Measurements from ENCODE around the gene PPP2R2C.

Gene PPP2R2C

GRCh38 chr4:6472387-6473263 is at the start of gene PPP2R2C:
Gene PPP2R2C, minus strand, starts transcription at chr4:6472614. Its CDS starts 385 bp downstream, at chr4:6472229.
- no peak for DNase-seq (ENCODE audit: low read depth)

DNA sequence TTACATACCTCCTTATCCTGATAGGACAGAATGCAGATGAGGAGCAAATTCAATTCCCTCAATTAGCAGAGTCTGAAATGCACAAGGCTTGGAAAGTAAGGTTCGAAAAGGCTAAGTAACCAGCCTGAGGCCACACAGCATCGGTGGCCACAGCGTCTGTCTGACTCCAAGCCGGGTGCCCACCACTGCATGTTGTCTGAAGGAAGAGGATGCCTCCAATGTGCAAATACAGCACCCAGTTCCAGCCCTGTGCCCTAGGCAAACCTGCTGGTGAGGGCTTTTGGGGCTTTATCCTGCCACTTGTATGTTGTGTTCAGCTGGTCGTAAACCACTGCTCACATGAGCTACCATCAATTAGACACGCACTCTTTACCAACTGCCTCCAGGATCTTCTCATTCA is 48.6 kb upstream of the PPP2R2C start:
- no peak for DNase-seq (ENCODE audit: low read depth)

GRCh38 chr4:6520051-6520636 is 47.7 kb upstream of the PPP2R2C start:
- DNase-seq (ENCODE audit: low read depth), result no peak

DNA sequence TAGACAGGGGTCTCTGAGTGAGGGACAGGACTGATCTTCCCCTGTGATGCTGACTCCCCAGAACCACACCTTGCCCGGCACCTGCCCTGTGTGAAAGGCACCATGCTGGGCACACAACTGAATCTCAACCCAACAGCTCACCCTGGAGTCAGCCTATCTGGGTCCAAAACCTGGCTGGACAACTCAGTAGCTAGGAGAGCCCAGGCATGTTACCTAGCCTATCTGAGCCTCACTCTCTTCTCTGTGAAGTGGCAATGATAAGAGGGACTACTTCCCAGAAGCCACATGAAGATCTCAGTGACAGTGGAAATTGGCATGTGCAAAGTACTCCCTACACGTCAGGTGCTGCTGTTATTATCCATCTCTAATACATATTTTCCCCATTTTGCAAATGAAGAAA is 44.8 kb upstream of the PPP2R2C start:
- no peak for DNase-seq (ENCODE audit: low read depth)

- DNase-seq (ENCODE audit: low read depth), result no peak
Measured at GRCh38 chr4:6516762-6517161, 44.3 kb upstream of the PPP2R2C start.

DNA sequence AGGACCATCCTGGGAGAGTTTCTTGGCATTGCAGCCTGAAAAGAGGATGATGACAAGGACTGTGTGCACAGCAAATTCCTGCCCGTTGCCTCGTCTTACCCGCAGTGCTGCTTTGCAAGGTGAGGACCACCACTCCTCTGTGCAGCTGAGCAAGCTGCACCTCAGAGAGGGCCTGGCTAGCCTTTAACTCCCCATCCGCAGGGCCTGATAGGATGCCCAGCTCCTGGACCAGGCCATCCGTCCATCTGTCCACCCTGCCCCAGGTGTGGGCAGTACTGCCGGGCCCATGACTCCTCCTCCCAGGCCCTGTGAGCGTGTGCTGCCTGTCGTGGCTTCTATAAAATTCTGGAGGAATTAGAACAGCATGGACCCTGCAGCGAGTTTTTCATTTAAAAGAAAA is 43.9 kb upstream of the PPP2R2C start:
- DNase-seq (ENCODE audit: low read depth), result no peak

- DNase-seq (ENCODE audit: low read depth), result no peak
Measured at GRCh38 chr4:6513678-6514077, 41.3 kb upstream of the PPP2R2C start.

- DNase-seq (ENCODE audit: low read depth), result no peak
Measured at GRCh38 chr4:6509587-6509986, 37.2 kb upstream of the PPP2R2C start.

DNA sequence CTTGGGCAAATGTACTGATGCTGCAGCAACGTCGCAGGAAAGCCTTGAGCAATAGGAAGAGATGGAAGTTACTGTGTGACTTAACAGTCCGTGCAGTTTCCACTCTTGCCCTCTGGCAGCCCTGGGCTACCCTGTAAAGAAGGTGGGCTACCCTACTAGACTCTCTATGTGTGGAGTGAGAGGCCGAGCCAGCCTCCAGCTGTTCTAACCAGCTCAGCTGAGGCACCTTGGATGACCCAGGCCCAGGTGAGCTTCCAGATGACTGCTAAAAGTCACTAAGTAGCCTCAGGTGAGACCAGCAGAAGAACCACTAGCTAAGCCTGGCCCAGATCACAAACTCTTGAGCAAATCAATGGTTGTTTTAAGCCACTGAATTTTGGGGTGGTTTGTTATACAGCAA is 34.9 kb upstream of the PPP2R2C start:
- DNase-seq (ENCODE audit: low read depth), result no peak

- no peak for DNase-seq (ENCODE audit: low read depth)
Measured at GRCh38 chr4:6506616-6507140, 34.3 kb upstream of the PPP2R2C start.

DNA sequence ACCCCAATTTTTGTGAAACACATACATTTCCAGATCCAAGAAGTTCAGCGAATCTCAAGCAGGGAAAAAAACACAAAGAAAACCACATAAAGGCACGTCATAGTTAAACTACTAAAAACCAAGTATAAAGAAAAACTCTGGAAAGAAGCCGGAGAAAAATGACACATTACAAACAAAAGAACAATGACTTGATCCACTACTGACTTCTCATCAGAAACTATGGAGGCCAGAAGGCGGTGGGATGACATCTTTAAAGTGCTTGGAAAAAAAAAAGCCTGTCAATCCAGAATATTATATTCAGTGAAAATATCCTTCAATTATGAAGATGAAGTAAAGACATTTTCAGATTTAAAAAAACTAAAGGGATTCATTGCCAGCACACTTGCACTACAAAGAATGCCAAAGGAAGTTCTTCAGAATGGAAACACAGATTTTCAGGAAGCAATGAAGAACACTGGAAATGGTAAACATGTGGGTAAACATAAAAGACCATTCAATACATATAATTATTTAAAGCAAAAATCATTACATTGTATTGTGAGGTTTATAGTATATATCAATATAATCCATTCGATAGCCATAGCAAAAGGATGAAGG is 32.6 kb upstream of the PPP2R2C start:
- no peak for DNase-seq (ENCODE audit: low read depth)

- no peak for DNase-seq (ENCODE audit: low read depth)
Measured at GRCh38 chr4:6502747-6503465, 30.5 kb upstream of the PPP2R2C start.

DNA sequence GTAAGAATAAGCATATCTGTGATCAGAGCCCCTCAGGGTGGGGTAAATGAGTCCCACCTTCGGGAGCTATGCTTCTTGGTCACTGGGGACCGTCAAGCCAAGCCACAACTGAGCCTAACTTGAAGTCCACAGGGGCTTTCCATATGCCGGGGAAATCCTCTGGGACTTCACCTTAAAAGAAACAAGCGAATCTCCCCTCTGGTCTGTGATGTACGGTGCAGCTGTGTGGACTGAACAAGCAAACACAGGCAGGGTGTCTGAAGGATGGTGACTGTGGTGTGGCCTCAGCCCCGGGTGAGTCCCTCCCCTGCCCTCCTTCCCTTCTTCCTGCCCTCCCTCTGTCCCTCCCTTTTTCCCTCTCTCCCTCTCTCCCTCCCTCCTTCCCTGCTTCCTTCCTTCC is 29.7 kb upstream of the PPP2R2C start:
- no peak for DNase-seq (ENCODE audit: low read depth)

- DNase-seq (ENCODE audit: low read depth), result no peak
Measured at GRCh38 chr4:6501171-6501570, 28.8 kb upstream of the PPP2R2C start.

GRCh38 chr4:6500481-6501140 is 28.2 kb upstream of the PPP2R2C start:
- no peak for DNase-seq (ENCODE audit: low read depth)

GRCh38 chr4:6499238-6499600 is 26.8 kb upstream of the PPP2R2C start:
- DNase-seq (ENCODE audit: low read depth), result no peak

DNA sequence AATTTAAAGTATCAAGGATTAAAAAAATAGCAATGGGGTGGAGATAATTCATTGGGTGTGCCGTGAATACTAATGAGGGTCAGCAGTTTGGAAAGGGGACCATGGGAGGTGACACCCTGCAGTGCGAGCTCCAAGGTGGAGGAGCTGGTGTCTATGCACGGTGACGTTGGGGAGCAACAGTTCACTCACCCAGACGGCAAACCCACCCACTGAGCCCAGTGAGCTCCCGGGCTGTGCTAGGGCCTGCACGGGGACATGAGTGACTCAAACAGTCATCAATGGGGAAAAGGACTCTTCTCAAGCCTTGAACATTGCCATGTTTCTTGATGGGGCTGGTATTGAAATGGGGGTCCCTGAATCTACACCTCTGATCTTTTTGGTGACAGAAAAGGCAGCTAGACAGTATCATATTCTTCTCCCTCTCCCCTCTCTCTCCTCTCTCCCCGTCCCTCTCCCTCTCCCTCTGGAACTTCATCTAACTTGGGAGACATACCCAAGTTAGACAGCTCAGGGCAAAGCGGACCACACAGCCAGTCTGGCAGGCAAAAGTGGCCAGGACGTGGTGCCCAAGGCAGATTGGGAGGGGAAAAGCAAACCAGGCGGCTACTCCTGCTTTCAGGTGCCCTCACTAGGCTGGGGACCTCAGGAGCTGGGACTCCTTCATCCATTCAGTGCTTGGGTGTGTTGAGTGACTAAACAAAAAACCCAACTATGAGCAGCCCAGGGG is 26.3 kb upstream of the PPP2R2C start:
- DNase-seq (ENCODE audit: low read depth), result no peak

GRCh38 chr4:6497796-6498195 is 25.4 kb upstream of the PPP2R2C start:
- no peak for DNase-seq (ENCODE audit: low read depth)

DNA sequence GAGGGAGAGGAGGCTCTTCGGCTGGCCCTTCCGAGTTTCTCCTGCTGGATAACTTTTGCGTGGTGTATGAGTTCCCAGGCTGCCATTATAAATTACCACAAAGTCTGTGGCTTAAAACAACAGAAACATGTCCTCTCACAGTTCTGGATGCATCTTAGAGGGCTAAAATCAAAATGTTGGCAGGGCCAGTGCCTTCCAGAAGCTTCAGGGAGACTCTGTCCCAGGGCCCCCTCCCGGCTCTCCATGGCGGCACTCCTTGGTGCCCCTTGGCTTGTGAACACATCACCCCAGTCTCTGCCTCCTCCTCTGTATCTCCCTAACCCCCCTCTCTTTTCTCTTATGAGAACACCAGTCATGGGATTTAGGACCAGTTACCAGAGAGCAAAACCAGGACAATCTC is 23.3 kb upstream of the PPP2R2C start:
- DNase-seq (ENCODE audit: low read depth), result no peak

DNA sequence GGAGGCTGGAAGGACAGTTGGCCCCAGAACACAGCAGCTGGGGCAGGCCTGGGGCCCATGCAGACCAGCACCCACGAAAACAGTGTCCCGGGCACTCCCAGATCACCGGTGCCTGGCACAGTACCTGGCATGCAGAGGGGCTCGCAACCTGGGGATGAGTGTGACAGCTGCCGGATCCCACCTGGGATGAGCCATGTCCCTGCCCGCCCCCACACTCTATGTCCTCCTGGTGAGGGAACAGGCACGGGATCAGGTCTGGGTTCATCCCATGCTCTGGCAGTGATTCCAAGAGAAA is 22.8 kb upstream of the PPP2R2C start:
- DNase-seq (ENCODE audit: low read depth), result no peak

All from stromal cell of bone marrow (primary cell).